Aorta (tissue), 4 donors: ENCODE measurements around the gene DCP1B. TPM values are rescaled to one million over a fixed set of nuclear protein-coding genes. Genes with fewer than 3 reads are reported as not detected.

Source experiments
- polyA plus RNA-seq, 2 donors: library from polyadenylated mRNA; stranded (reverse); fragments of 200-250 nt; gene quantifications; one replicate each; pipeline ENCODE4 v1.2.3, GENCODE V29; 2013
- total RNA-seq, 2 donors: library from RNA; stranded (reverse); fragmentation: NEBNext Ultra II Directional; extraction: Animal tissue kit (Norgen Biotek cat#: 25700); gene quantifications; one replicate each; pipeline ENCODE4 v1.2.1, GENCODE V29; 2021
- donor health status: healthy with polysubstance abuse.
- donor health status: Bipolar disorder and iron deficiency.
- donor health status: DM: no; HTN: no; CAD: no.
- donor health status: DM: yes; HTN: yes; CAD: no.

The DCP1B gene
- total and polyA plus RNA-seq, 4 donors, result 8.0 to 16.9 (median 12.3) TPM

Other genes with a start within 250 kb of the DCP1B start
- gene LRTM2, start 183.9 kb downstream of the DCP1B start, total RNA-seq, result not detected
- gene LRTM2, start 183.9 kb downstream of the DCP1B start, polyA plus RNA-seq, result not detected
- 1 to 10 TPM; 6.2 to 9.7 TPM for gene CACNA2D4, start 85.8 kb downstream of the DCP1B start, total RNA-seq
- 1 to 10 TPM in 1 of 2 donors, under 1 TPM in 1; 0.88 to 3.0 TPM for gene CACNA2D4, start 85.8 kb downstream of the DCP1B start, polyA plus RNA-seq
- gene CACNA1C, start 48.5 kb upstream of the DCP1B start, total RNA-seq, result 100 to 1,000 TPM in 1 of 2 donors, 10 to 100 TPM in 1; 70.4 to 114 TPM
- gene CACNA1C, start 48.5 kb upstream of the DCP1B start, polyA plus RNA-seq, result 10 to 100 TPM in 1 of 2 donors, 1 to 10 TPM in 1; 4.3 to 22.1 TPM